ENCODE results near the gene APOL3.
"Not testable (repeated sequence)": the region's sequence is repeated elsewhere in the genome, so short reads cannot be mapped to it uniquely, and the experiment has no call there.

APOL3 gene

GRCh38 chr22:36102995-36103394 lies 57.6 kb downstream of the APOL3 start:
- DNase-seq (ENCODE audit: extremely low spot score), result no peak
- CTCF ChIA-PET, result interaction anchor here (1.8 kb wide), 1 partner anchor 37 kb away, joined by 7 read pairs; no protein-coding TSS in a partner anchor
- POLR2A ChIA-PET, result no interaction called here
- TF ChIP-seq CTCF (IDR thresholded peaks at IDR 0.05; ENCODE audit: control extremely low read depth, extremely low read depth, low read depth, missing control alignments), result no peak

- ChIA-PET POLR2A (no interaction called here), CTCF (interaction anchor here (1.8 kb wide), 1 partner anchor 36 kb away, joined by 7 read pairs; no protein-coding TSS in a partner anchor)
- no peak for TF ChIP-seq CTCF (IDR thresholded peaks at IDR 0.05; ENCODE audit: control extremely low read depth, extremely low read depth, low read depth, missing control alignments)
- no peak for DNase-seq (ENCODE audit: extremely low spot score)
These were observed 58.8 kb downstream of the APOL3 start for GRCh38 chr22:36101756-36102155.

- DNase-seq (ENCODE audit: extremely low spot score); POLR2A ChIA-PET: not testable (repeated sequence)
- CTCF ChIA-PET, result interaction anchor here (1.8 kb wide), 1 partner anchor 35 kb away, joined by 7 read pairs; no protein-coding TSS in a partner anchor
These were observed 59.6 kb downstream of the APOL3 start for GRCh38 chr22:36100908-36101307.

GRCh38 chr22:36100134-36100824 lies 60.3 kb downstream of the APOL3 start:
- no peak for DNase-seq (ENCODE audit: extremely low spot score)
- ChIA-PET POLR2A (no interaction called here), CTCF (interaction anchor here (1.2 kb wide), 1 partner anchor 34 kb away, joined by 8 read pairs; no protein-coding TSS in a partner anchor)
- no peak for TF ChIP-seq CTCF (IDR thresholded peaks at IDR 0.05; ENCODE audit: control extremely low read depth, extremely low read depth, low read depth, missing control alignments)

- CTCF ChIA-PET, result interaction anchor here (1.2 kb wide), 1 partner anchor 33 kb away, joined by 8 read pairs; no protein-coding TSS in a partner anchor
- POLR2A ChIA-PET; DNase-seq (ENCODE audit: extremely low spot score): not testable (repeated sequence)
These were observed 61.0 kb downstream of the APOL3 start for GRCh38 chr22:36099561-36099960.

GRCh38 chr22:36097880-36098279 lies 62.7 kb downstream of the APOL3 start:
- no peak for DNase-seq (ENCODE audit: extremely low spot score)
- ChIA-PET POLR2A (no interaction called here), CTCF (no interaction called here)
- TF ChIP-seq CTCF (IDR thresholded peaks at IDR 0.05; ENCODE audit: control extremely low read depth, extremely low read depth, low read depth, missing control alignments), result no peak

GRCh38 chr22:36090772-36091171 lies 69.8 kb downstream of the APOL3 start:
- CTCF ChIA-PET; POLR2A ChIA-PET; DNase-seq (ENCODE audit: extremely low spot score): not testable (repeated sequence)
